HepG2 (cell line): ENCODE data around the gene HLA-B. TPM values are rescaled to one million over a fixed set of nuclear protein-coding genes. Genes with fewer than 3 reads are reported as not detected.

Experiments
- ATF1 ChIP-seq: IDR thresholded peaks from 2 replicates; pipeline ENCODE4 v1.6.1; 2016; ENCODE audit warnings: mild to moderate bottlenecking, control low read depth
- FOSL2 ChIP-seq: sonication (generic); formaldehyde crosslinking; IDR thresholded peaks from 2 replicates; pipeline ENCODE4 v1.4.0; 2020; ENCODE audit warnings: missing genetic modification reagents
- HHEX ChIP-seq: IDR thresholded peaks from 2 replicates; pipeline ENCODE4 v1.6.1; 2016; ENCODE audit warnings: control low read depth
- HNF4A ChIP-seq: sonication (generic); formaldehyde crosslinking; IDR thresholded peaks from 2 replicates; pipeline ENCODE4 v1.4.0; 2020; ENCODE audit warnings: missing genetic modification reagents
- KLF15 ChIP-seq: sonication (generic); formaldehyde crosslinking; IDR thresholded peaks from 2 replicates; pipeline ENCODE4 v1.8.1; 2023; ENCODE audit warnings: borderline replicate concordance, mild to moderate bottlenecking, inconsistent platforms, missing genetic modification reagents, mixed read lengths
- KMT2B ChIP-seq: IDR thresholded peaks from 2 replicates; pipeline ENCODE4 v1.6.1; 2016; ENCODE audit warnings: missing genetic modification reagents, missing compliant biosample characterization
- MBD4 ChIP-seq: IDR thresholded peaks from 2 replicates; pipeline ENCODE4 v1.6.1; 2012; ENCODE audit warnings: low read length, inconsistent platforms, borderline replicate concordance
- RAD21 ChIP-seq: fragments of 450-650 bp; formaldehyde crosslinking; IDR thresholded peaks from 2 replicates; pipeline ENCODE4 v1.5.0; 2020; ENCODE audit warnings: mild to moderate bottlenecking
- RBM39 ChIP-seq: fragments of 200-400 bp; formaldehyde crosslinking; IDR thresholded peaks from one replicate; pipeline ENCODE4 v1.6.1; 2018; ENCODE audit warnings: antibody characterized with exemption, mild to moderate bottlenecking, low read depth, low read length; ENCODE audit not compliant: poor library complexity, severe bottlenecking
- SOX5 ChIP-seq: IDR thresholded peaks from 2 replicates; pipeline ENCODE4 v1.6.1; 2016; ENCODE audit warnings: borderline replicate concordance
- SP140L ChIP-seq: sonication (generic); formaldehyde crosslinking; IDR thresholded peaks from 2 replicates; pipeline ENCODE4 v1.4.0; 2020; ENCODE audit warnings: missing genetic modification reagents, borderline replicate concordance
- TBP ChIP-seq: sonication (generic); formaldehyde crosslinking; IDR thresholded peaks from 2 replicates; pipeline ENCODE4 v1.5.0; 2020; ENCODE audit warnings: missing genetic modification reagents
- TBX2 ChIP-seq: sonication (generic); formaldehyde crosslinking; IDR thresholded peaks from 2 replicates; pipeline ENCODE4 v1.5.0; 2020; ENCODE audit warnings: missing genetic modification reagents, mild to moderate bottlenecking, borderline replicate concordance
- THAP11 ChIP-seq: IDR thresholded peaks from 2 replicates; pipeline ENCODE4 v1.6.1; 2016; ENCODE audit warnings: missing biosample characterization, missing genetic modification reagents
- ZNF224 ChIP-seq: sonication (generic); formaldehyde crosslinking; IDR thresholded peaks from 2 replicates; pipeline ENCODE4 v1.5.0; 2020; ENCODE audit warnings: mild to moderate bottlenecking, missing genetic modification reagents
- ZNF274 ChIP-seq: sonication (generic); formaldehyde crosslinking; IDR thresholded peaks from 2 replicates; pipeline ENCODE4 v1.5.1; 2020; ENCODE audit warnings: mild to moderate bottlenecking, missing genetic modification reagents
- ZNF598 ChIP-seq: sonication (generic); formaldehyde crosslinking; IDR thresholded peaks from 2 replicates; pipeline ENCODE4 v1.5.1; 2020; ENCODE audit warnings: mild to moderate bottlenecking, missing genetic modification reagents, borderline replicate concordance
- ZNF614 ChIP-seq: IDR thresholded peaks from 2 replicates; pipeline ENCODE4 v1.6.1; 2018; ENCODE audit warnings: missing biosample characterization, missing genetic modification reagents, inconsistent platforms, borderline replicate concordance
- polyA plus RNA-seq, 8 experiments: library from polyadenylated mRNA; depleted of rRNA in 3 of 8; stranded (reverse) in 7 of 8; unstranded in 1 of 8; fragments of >200 nt; fragmentation: Illumina TruSeq in 4 of 8; extraction: Trizol in 4 of 8; gene quantifications; 2 replicates each; pipeline versions ENCODE4 v1.2.1 to v1.2.3, GENCODE V29; 2011 to 2016; ENCODE audit warnings: low read depth in 4 of 8, missing spikeins in 1 of 8, mixed read lengths in 1 of 8; ENCODE audit not compliant: insufficient read depth in 1 of 8
- total RNA-seq, 5 experiments: library from RNA; depleted of rRNA; stranded (reverse); fragments of >200 nt; fragmentation: Illumina TruSeq; extraction: Trizol; gene quantifications; 2 replicates each; pipeline ENCODE4 v1.2.3, GENCODE V29; 2016; ENCODE audit warnings: low read depth in 1 of 5
- TF ChIP-seq, protein P1 (sequence below): IDR thresholded peaks from 2 replicates; pipeline ENCODE4 v1.6.1; 2012; ENCODE audit warnings: inconsistent platforms
- TF ChIP-seq, protein P2 (sequence below): sonication (generic); formaldehyde crosslinking; IDR thresholded peaks from 2 replicates; pipeline ENCODE4 v1.8.0; 2022; ENCODE audit warnings: mild to moderate bottlenecking, missing genetic modification reagents, borderline replicate concordance
- TF ChIP-seq, protein P3 (sequence below): sonication (generic); formaldehyde crosslinking; IDR thresholded peaks from 2 replicates; pipeline ENCODE4 v1.4.0; 2020; ENCODE audit warnings: low read depth, mild to moderate bottlenecking, missing genetic modification reagents
- TF ChIP-seq, protein P4 (sequence below): sonication (generic); formaldehyde crosslinking; IDR thresholded peaks from 2 replicates; pipeline ENCODE4 v1.4.0; 2020; ENCODE audit warnings: low read depth, mild to moderate bottlenecking, missing genetic modification reagents
- TF ChIP-seq, protein P5 (sequence below): sonication (generic); formaldehyde crosslinking; conservative IDR thresholded peaks from 2 replicates; pipeline ENCODE4 v1.4.0; 2020; ENCODE audit warnings: missing genetic modification reagents
- TF ChIP-seq, protein P6 (sequence below): sonication (generic); formaldehyde crosslinking; IDR thresholded peaks from 2 replicates; pipeline ENCODE4 v1.5.0; 2020; ENCODE audit warnings: mild to moderate bottlenecking, missing genetic modification reagents, moderate library complexity

The HLA-B gene
- total and polyA plus RNA-seq, 2 of the 13 experiments (the other 11 are each of a cell fraction or from before 2014, with no cell fraction given): 35.3 to 88.9 TPM

DNA sequence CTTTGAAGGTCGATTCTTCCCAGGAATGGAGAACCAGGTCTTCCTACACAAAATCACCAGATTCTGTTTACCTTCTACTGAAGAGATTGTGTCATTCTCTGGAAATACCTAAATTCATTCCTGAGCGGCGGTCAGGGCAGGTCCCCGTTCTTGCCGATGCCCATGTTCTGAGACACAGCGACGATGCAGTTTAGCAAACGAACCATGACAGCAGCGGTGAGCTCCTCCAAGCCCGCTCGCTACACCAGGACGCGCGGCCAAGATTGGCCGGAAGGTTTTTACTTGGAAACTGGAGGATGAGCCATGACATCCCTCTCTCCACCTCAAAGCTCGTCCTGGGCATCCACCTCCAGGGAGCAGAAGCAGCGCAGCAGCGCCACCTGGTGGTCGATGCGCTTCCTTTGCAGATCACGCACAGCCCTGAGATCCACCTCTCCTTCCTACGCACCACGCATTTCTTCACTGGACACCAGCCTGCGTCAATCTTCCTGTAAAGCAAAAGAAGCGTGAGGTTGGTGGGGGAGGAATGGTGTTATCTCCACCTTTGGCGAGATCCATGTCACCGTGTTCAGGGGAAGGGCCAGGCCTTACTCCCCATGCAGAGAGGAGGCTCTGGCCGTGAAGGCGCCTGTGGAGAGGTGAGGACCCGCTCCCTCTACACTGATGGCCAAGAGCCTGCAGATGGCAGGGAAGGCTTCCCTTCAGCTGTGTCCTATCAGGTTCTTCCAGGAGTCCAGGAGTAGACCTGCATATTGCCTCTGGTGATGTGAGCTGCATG lies 9.9 kb upstream of the HLA-B start (continued):
- TF ChIP-seq RBM39 (no peak), ZNF224 (no peak), ATF1 (CRISPR knock-in tag) (no peak), ZNF598 (CRISPR knock-in tag) (no peak), KMT2B (CRISPR knock-in tag) (0 out of 2 replicates have a peak, but pooled peaks have one; percentile 33), FOSL2 (CRISPR knock-in tag) (peak; percentile 62), HHEX (CRISPR knock-in tag) (no peak), RAD21 (peak; percentile 99), KLF15 (CRISPR knock-in tag) (no peak), SOX5 (peak; percentile 43; the same call in 1 of the 2 replicates), ZNF614 (peak; percentile 64; the same call in 1 of the 2 replicates), TBX2 (CRISPR knock-in tag) (peak; percentile 43; the same call in 1 of the 2 replicates), ZNF274 (CRISPR knock-in tag) (peak; percentile 31; the same call in 1 of the 2 replicates), THAP11 (peak; percentile 50), MBD4 (no peak), TBP (CRISPR knock-in tag) (no peak), HNF4A (CRISPR knock-in tag) (no peak), SP140L (CRISPR knock-in tag) (no peak)
- TF ChIP-seq, protein P1, sequence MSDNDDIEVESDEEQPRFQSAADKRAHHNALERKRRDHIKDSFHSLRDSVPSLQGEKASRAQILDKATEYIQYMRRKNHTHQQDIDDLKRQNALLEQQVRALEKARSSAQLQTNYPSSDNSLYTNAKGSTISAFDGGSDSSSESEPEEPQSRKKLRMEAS: peak; percentile 34; the same call in 1 of the 2 replicates
- TF ChIP-seq, protein P2, sequence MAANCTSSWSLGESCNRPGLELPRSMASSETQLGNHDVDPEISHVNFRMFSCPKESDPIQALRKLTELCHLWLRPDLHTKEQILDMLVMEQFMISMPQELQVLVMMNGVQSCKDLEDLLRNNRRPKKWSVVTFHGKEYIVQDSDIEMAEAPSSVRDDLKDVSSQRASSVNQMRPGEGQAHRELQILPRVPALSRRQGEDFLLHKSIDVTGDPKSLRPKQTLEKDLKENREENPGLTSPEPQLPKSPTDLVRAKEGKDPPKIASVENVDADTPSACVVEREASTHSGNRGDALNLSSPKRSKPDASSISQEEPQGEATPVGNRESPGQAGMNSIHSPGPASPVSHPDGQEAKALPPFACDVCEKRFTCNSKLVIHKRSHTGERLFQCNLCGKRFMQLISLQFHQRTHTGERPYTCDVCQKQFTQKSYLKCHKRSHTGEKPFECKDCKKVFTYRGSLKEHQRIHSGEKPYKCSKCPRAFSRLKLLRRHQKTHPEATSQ (CRISPR knock-in tag): no peak
- TF ChIP-seq, protein P3, sequence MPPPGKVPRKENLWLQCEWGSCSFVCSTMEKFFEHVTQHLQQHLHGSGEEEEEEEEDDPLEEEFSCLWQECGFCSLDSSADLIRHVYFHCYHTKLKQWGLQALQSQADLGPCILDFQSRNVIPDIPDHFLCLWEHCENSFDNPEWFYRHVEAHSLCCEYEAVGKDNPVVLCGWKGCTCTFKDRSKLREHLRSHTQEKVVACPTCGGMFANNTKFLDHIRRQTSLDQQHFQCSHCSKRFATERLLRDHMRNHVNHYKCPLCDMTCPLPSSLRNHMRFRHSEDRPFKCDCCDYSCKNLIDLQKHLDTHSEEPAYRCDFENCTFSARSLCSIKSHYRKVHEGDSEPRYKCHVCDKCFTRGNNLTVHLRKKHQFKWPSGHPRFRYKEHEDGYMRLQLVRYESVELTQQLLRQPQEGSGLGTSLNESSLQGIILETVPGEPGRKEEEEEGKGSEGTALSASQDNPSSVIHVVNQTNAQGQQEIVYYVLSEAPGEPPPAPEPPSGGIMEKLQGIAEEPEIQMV: peak; percentile 65; the same call in 1 of the 2 replicates
- TF ChIP-seq, protein P4, sequence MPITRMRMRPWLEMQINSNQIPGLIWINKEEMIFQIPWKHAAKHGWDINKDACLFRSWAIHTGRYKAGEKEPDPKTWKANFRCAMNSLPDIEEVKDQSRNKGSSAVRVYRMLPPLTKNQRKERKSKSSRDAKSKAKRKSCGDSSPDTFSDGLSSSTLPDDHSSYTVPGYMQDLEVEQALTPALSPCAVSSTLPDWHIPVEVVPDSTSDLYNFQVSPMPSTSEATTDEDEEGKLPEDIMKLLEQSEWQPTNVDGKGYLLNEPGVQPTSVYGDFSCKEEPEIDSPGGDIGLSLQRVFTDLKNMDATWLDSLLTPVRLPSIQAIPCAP (CRISPR knock-in tag): no peak
- TF ChIP-seq, protein P5, sequence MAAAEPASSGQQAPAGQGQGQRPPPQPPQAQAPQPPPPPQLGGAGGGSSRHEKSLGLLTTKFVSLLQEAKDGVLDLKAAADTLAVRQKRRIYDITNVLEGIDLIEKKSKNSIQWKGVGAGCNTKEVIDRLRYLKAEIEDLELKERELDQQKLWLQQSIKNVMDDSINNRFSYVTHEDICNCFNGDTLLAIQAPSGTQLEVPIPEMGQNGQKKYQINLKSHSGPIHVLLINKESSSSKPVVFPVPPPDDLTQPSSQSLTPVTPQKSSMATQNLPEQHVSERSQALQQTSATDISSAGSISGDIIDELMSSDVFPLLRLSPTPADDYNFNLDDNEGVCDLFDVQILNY (CRISPR knock-in tag): no peak
- TF ChIP-seq, protein P6, sequence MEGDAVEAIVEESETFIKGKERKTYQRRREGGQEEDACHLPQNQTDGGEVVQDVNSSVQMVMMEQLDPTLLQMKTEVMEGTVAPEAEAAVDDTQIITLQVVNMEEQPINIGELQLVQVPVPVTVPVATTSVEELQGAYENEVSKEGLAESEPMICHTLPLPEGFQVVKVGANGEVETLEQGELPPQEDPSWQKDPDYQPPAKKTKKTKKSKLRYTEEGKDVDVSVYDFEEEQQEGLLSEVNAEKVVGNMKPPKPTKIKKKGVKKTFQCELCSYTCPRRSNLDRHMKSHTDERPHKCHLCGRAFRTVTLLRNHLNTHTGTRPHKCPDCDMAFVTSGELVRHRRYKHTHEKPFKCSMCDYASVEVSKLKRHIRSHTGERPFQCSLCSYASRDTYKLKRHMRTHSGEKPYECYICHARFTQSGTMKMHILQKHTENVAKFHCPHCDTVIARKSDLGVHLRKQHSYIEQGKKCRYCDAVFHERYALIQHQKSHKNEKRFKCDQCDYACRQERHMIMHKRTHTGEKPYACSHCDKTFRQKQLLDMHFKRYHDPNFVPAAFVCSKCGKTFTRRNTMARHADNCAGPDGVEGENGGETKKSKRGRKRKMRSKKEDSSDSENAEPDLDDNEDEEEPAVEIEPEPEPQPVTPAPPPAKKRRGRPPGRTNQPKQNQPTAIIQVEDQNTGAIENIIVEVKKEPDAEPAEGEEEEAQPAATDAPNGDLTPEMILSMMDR (CRISPR knock-in tag): peak; percentile 98
